DMS79 (cell line): ENCODE results near the gene SERPINB13.

Source experiments
- DNase-seq: peaks from one replicate; lab custom pipeline; 2025; lab: John Stamatoyannopoulos, UW

SERPINB13 gene

GRCh38 chr18:63586966-63587365 is at the start of gene SERPINB13:
Gene SERPINB13 (plus strand): TSS chr18:63587343. CDS start chr18:63588668, 1,325 bp downstream.
- DNase-seq = no peak

GRCh38 chr18:63539904-63540510 is 47.1 kb upstream of the SERPINB13 start:
- peak; percentile 29 for DNase-seq

GRCh38 chr18:63542069-63542468 is 45.1 kb upstream of the SERPINB13 start, which contains the start of gene SERPINB12:
Gene SERPINB12 (plus strand): TSS chr18:63542369. CDS start chr18:63556160, 13,791 bp downstream.
- DNase-seq = no peak

- DNase-seq = no peak
These were observed 43.1 kb upstream of the SERPINB13 start for GRCh38 chr18:63544017-63544416.

- peak; percentile 63 for DNase-seq
These were observed 42.1 kb upstream of the SERPINB13 start for GRCh38 chr18:63545000-63545399.

GRCh38 chr18:63550068-63550467 is 37.1 kb upstream of the SERPINB13 start:
- no peak for DNase-seq

- DNase-seq = no peak
These were observed 35.4 kb upstream of the SERPINB13 start for GRCh38 chr18:63551769-63552168.

- DNase-seq = no peak
These were observed 34.6 kb upstream of the SERPINB13 start for GRCh38 chr18:63552581-63552980.

GRCh38 chr18:63553081-63553480 is 34.1 kb upstream of the SERPINB13 start:
- no peak for DNase-seq

GRCh38 chr18:63559567-63560491 is 27.3 kb upstream of the SERPINB13 start:
- no peak for DNase-seq

- no peak for DNase-seq
These were observed 24.9 kb upstream of the SERPINB13 start for GRCh38 chr18:63562284-63562683.

GRCh38 chr18:63564021-63564420 is 23.1 kb upstream of the SERPINB13 start:
- DNase-seq = no peak

GRCh38 chr18:63564561-63564960 is 22.6 kb upstream of the SERPINB13 start:
- DNase-seq = no peak

- DNase-seq = no peak
These were observed 19.9 kb upstream of the SERPINB13 start for GRCh38 chr18:63567276-63567675.

GRCh38 chr18:63567825-63568224 is 19.3 kb upstream of the SERPINB13 start:
- DNase-seq = no peak

GRCh38 chr18:63570721-63571120 is 16.4 kb upstream of the SERPINB13 start:
- no peak for DNase-seq

GRCh38 chr18:63575681-63576080 is 11.5 kb upstream of the SERPINB13 start:
- DNase-seq = no peak

- no peak for DNase-seq
These were observed 8.7 kb upstream of the SERPINB13 start for GRCh38 chr18:63578357-63578958.

GRCh38 chr18:63579616-63580015 is 7.5 kb upstream of the SERPINB13 start:
- no peak for DNase-seq

GRCh38 chr18:63585988-63586387 is 1.2 kb upstream of the SERPINB13 start:
- no peak for DNase-seq

GRCh38 chr18:63586431-63586830 is 712 bp upstream of the SERPINB13 start:
- DNase-seq = no peak

- DNase-seq = no peak
These were observed 1.8 kb downstream of the SERPINB13 start for GRCh38 chr18:63588909-63589308.

GRCh38 chr18:63590373-63590772 is 3.2 kb downstream of the SERPINB13 start:
- DNase-seq = no peak
